NCI-H1930 (cell line): ENCODE data around the gene ZNF334.

Source experiments
- DNase-seq, 2 experiments: peaks; one replicate each; lab custom pipeline; 2025; lab: John Stamatoyannopoulos, UW

ZNF334 gene

DNA sequence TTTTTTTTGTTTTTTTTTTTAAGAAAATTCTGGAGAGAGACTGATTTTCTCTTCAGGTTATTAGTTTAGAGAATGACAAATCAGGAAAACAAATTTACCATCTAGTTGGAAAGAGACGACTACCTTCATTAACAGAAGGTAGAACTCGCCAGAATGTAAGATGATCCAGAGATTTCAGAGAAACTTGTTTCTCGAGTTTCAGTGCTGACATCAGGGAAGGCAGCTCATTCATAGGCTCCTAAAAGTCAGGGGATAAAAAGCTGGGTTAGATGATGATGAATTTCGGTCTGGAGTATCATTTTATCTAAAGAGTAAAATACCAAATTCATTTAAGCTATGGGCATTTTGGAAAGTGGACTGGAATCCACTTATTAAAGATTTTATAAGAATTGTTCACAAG is 27.9 kb downstream of the ZNF334 start:
- no peak for DNase-seq

DNA sequence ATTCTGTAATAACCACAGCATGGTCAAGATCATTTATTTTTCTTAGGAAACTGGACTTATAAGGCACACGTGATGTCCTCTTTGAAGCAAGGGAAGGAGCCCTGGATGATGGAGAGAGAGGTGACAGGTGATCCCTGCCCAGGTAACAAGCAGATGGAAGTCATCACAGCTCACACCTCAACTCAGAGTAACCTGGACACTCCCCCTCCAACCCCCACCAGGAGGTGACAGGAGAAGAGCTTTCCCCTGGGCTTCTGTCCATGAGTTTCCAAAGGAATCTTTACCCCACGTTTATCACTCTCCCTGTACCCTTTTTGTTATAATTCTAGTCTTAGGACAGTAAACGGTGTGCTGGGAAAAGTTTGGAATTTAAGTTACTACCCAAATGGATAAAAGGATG is 28.4 kb downstream of the ZNF334 start:
- no peak for DNase-seq

DNA sequence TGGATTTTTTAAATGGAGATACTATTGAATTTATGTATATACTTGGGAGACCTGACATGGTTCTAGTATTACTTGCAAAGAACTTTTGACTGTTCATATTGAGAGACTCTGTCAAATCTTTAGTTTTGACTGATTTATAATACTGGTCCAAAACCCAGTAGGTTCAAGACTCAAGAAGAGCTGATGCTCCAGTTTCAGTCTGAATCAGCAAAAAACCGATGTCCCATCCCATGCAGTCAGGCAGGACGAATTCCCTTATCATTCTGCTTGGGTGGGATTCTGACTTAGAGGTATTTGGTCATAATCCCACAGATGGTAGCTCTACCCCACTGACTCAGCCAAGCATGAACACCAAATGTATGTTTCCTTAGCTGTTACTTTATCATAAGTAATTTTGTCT is 29.5 kb downstream of the ZNF334 start:
- no peak for DNase-seq

DNA sequence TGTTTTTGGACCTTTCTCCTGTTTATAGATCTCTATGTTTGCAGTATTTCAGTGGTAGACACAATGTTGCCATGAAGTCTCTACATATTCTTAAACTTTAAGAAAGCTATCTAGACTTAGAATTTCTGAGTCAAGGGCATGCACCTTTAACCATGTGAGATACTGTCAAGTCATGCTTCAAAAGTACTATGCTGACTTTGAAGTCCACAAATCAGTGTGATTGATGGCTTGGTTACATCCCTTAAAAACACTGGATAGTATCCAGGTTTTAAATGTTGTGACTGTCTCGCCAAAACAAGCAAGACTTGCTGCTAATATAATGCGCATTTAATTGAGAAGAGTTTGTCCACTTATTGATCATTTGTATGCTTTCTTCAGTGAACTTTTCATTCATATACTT is 30.5 kb downstream of the ZNF334 start:
- DNase-seq: no peak

DNA sequence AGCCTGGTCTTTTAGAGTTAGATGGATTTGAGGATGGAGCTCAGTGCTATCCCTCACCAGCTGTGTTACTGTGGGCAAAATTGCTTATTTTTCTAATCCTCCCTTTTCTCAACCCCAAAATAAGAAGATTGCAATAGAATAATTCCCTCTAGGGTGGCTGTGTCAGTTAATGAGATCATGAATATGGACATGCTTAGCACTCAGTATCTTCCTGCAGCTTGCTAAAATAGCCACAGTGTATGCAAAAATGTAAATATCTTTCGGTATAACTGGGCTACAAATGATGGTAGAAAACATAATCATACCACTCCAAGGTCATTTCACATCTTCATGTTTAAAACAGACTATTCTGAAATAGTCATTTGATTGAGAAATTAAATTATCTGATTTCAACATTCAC is 35.7 kb downstream of the ZNF334 start:
- no peak for DNase-seq

DNA sequence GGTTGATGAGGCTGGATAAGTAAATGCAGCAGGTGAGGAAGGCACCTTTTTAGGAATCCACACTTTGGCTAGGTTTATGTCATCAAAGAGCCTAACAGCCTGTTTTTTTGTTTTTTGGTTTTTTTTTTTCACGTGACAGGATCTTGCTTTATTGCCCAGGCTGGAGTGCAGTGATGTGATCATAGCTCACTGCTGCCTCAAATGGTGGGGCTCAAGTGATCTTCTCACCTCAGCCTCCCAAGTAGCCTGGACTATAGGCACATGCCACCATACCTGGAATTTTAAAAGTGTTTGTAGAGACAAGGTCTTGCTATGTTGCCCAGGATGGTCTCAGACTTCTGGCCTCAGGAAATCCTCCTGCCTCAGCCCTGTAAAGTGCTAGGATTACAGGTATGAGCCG is 36.1 kb downstream of the ZNF334 start:
- DNase-seq: no peak

DNA sequence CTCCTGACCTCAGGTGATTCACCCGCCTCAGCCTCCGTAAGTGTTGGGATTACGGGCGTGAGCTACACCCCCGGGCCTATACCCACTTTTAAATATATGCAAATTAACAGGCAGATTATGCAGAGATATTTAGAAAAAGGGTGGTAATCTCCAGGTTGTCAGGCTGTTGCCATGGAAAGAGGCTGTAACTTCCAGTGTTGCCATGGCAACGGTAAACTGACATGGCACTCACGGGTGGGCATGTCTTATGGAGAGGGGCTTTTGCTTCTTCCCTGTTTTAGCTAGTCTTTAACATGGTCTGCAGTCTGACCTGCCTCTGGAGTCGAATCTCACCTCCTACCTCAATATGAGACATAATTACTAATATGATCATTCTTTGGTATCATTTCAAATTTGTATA is 44.9 kb downstream of the ZNF334 start:
- DNase-seq: no peak

DNA sequence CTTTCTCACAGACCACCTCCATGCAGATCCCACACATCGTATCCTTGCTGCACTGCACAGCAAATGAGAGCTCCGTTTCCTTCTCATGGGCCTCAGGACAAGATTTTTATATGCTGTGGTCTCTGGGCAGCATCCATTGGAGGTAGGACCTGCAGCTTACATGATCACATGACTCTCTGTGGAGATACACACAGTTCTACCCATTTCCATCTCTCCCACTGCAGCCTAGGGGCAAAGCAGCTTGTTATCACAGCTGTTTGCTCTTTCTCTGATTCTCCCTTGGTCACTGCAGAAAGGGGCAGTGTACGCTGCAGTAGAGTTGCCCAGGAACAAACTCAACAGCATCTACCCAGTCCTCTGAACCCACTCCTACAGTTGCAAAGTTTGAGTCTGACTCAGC is 48.9 kb downstream of the ZNF334 start:
- DNase-seq: no peak

DNA sequence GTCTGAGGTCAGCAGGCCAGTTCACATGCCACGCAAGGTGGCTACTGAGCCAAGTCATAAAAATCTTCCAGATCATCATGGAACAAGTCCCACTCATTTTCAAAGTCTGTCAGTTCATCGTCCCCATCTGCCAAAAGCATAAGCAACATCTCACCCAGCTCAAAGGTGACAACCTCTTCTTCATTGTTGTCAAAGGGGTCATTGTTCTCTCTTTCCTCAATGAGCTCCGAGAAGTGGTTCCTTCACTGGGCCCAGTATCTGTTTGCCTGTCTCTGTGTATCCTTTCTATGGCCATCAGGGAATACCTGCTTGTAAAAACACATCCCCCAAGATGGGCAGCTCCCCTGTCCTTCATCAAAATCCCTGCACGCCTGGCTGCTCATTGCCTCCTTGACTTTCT is 49.5 kb downstream of the ZNF334 start:
- no peak for DNase-seq

DNA sequence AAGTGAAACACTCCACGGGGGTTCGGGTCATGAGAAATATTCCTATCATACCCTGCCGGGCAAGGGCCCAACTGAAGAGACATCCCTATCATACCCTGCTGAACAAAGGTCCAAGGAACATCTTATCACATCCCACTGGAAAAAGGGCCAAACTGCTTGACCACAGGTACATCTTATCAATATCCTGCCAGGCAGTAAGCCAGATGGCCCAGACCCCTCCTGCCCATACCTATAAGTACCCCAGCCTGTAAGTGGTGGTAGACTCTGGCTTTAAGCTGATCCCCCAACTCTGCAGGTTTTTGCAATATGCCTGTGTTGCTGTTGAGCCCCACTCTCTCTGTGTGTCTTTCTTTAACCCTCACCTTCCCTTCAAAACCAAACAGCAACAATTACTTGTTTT is 51.6 kb downstream of the ZNF334 start:
- DNase-seq: no peak

DNA sequence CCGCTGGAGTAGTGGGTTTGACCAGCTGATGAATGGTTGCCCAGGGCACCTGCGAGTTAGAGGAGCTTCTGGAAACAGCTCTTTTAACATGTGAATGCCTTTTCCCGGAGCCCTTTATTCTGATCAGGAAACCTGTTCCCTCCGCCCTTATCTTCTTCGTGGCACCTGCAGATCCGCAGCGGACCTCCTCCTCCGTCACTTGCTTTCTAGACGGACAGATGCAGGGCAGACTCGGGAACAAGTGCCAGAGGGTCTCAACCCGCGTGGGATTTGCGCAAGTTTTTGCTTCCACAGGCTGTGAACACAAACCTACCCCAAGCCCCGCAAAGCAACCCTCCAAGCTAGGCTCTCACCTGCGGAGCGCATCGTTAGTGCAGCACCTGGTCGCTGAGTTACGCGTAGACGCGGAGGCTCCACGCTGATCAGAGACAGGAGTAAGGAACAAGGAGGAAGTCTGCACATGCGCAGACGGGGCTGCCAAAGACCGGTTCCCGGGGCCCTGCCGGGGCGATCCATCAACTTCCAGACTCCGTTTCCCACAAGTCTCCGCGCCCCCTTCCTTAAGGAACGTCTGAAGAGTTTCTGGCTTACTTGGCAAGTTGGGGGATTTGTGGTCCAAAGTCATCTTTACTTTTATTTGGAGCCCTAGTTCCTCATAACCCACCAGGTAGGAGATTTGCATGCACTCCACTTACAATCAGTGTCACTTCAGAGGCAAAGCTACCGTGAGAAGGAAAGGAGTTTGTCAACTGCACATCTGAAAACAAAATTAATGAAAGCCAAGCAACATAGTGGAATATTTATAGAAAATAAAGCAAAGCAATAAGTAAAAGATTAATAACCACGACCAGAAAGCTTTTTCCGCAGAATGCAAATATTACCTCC is 54.3 kb downstream of the ZNF334 start:
- no peak for DNase-seq

DNA sequence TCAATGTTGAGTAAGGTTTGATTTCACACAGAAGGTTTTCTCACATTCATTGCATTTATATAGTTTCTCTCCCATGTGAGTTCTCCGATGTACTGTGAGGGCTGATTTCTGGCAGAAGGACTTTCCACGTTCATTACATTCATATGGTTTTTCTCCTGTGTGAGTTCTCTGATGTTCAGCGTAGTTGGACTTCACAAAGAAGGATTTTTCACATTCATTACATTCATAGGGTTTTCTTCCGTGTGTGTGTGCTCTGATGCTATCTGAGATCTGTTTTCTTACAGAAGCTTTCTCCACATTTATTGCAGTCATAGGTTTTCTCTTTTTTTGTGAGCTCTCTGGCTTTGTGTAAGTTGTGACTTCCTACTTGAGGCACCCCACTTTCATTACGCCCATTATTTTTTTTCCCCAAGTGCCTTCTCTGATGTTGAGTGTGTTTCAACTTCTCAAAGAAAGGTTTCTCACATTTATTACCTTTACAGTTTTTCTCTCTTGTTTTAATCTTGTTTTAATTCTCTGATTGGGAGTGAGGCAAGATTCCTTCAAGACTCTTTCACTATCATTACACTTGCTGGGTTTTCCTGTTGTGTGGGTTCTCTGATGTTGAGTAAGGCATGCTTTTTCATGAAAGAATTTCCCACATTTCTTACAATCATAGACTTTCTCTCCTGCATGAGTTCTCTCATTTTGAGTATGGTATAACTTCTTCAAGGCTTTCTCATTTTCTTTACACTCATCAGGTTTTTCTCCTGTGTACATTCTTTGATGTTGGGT is 56.9 kb downstream of the ZNF334 start:
- no peak for DNase-seq

DNA sequence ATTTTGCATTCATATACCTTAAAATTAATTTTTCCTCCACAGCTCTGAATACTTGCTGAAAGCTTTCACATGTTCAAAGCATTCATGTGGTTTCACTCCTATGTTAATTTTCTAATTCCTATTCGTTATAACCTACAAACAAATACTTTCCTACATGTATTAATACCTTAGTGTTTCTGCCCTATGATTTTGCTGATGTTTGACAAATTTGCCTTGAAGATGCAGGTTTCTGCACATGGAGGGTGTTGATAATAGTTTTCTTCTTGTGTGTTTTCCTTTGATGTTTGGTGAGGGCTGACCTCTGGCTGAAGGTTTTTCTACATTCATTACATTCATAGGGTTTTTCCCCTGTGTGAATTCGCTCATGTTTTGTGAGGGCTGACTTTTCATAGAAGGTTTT is 57.6 kb downstream of the ZNF334 start:
- DNase-seq: no peak
